Measurements from ENCODE around the gene HP. TPM values are rescaled to one million over a fixed set of nuclear protein-coding genes. Genes with fewer than 3 reads are reported as not detected.

HP gene
- total RNA-seq, 1 donor from 2014 or later: not detected

GRCh38 chr16:72022127-72022526, 32.2 kb upstream of the HP start:
- Mint-ChIP-seq H3K27me3 (no peaks in the 10 kb centered on the region), H3K4me3 (ENCODE audit: low read depth) (no peak overlapping the region), H3K27ac (no peak overlapping the region), H3K9me3 (ENCODE audit: low read depth) (no peaks in the 10 kb centered on the region), H3K36me3 (ENCODE audit: insufficient read depth) (peaks cover 17% of the 10 kb centered on the region), H3K4me1 (ENCODE audit: low read depth) (no peaks in the 10 kb centered on the region)
- DNase-seq (ENCODE audit: low spot score, unreplicated experiment): no peak
- no peak for TF ChIP-seq CTCF (IDR thresholded peaks at IDR 0.05; ENCODE audit: unreplicated experiment)

- H3K4me1 Mint-ChIP-seq (ENCODE audit: low read depth): no peaks in the 10 kb centered on the region
- no peak for TF ChIP-seq CTCF (IDR thresholded peaks at IDR 0.05; ENCODE audit: unreplicated experiment)
- no peaks in the 10 kb centered on the region for H3K27me3 Mint-ChIP-seq
- peaks cover 12% of the 10 kb centered on the region for H3K36me3 Mint-ChIP-seq (ENCODE audit: insufficient read depth)
- H3K4me3 Mint-ChIP-seq (ENCODE audit: low read depth): no peak overlapping the region
- no peak for DNase-seq (ENCODE audit: low spot score, unreplicated experiment)
- H3K9me3 Mint-ChIP-seq (ENCODE audit: low read depth): no peaks in the 10 kb centered on the region
- no peak overlapping the region for H3K27ac Mint-ChIP-seq
These were observed 30.3 kb upstream of the HP start for GRCh38 chr16:72023962-72024361.

GRCh38 chr16:72024862-72025382, 29.4 kb upstream of the HP start:
- Mint-ChIP-seq H3K4me1 (ENCODE audit: low read depth) (no peaks in the 10 kb centered on the region), H3K27ac (no peak overlapping the region), H3K36me3 (ENCODE audit: insufficient read depth) (peaks cover 11% of the 10 kb centered on the region), H3K9me3 (ENCODE audit: low read depth) (no peaks in the 10 kb centered on the region), H3K4me3 (ENCODE audit: low read depth) (no peak overlapping the region), H3K27me3 (no peaks in the 10 kb centered on the region)
- DNase-seq (ENCODE audit: low spot score, unreplicated experiment): no peak
- no peak for TF ChIP-seq CTCF (IDR thresholded peaks at IDR 0.05; ENCODE audit: unreplicated experiment)

GRCh38 chr16:72025404-72026114, 28.7 kb upstream of the HP start:
- Mint-ChIP-seq H3K27me3 (no peaks in the 10 kb centered on the region), H3K36me3 (ENCODE audit: insufficient read depth) (peaks cover 11% of the 10 kb centered on the region), H3K9me3 (ENCODE audit: low read depth) (no peaks in the 10 kb centered on the region), H3K4me3 (ENCODE audit: low read depth) (no peak overlapping the region), H3K4me1 (ENCODE audit: low read depth) (no peaks in the 10 kb centered on the region), H3K27ac (no peak overlapping the region)
- no peak for DNase-seq (ENCODE audit: low spot score, unreplicated experiment)
- TF ChIP-seq CTCF (IDR thresholded peaks at IDR 0.05; ENCODE audit: unreplicated experiment): no peak

GRCh38 chr16:72027669-72028378, 26.5 kb upstream of the HP start:
- no peak for DNase-seq (ENCODE audit: low spot score, unreplicated experiment)
- H3K4me3 Mint-ChIP-seq (ENCODE audit: low read depth): no peak overlapping the region
- no peaks in the 10 kb centered on the region for H3K27me3 Mint-ChIP-seq
- no peak for TF ChIP-seq CTCF (IDR thresholded peaks at IDR 0.05; ENCODE audit: unreplicated experiment)
- H3K36me3 Mint-ChIP-seq (ENCODE audit: insufficient read depth): peaks cover 7% of the 10 kb centered on the region
- H3K9me3 Mint-ChIP-seq (ENCODE audit: low read depth): no peaks in the 10 kb centered on the region
- H3K4me1 Mint-ChIP-seq (ENCODE audit: low read depth): no peaks in the 10 kb centered on the region
- no peak overlapping the region for H3K27ac Mint-ChIP-seq

Data from progenitor cell of endocrine pancreas (in vitro differentiated cells).